ENCODE results near the gene PPP1R13L.

DNA sequence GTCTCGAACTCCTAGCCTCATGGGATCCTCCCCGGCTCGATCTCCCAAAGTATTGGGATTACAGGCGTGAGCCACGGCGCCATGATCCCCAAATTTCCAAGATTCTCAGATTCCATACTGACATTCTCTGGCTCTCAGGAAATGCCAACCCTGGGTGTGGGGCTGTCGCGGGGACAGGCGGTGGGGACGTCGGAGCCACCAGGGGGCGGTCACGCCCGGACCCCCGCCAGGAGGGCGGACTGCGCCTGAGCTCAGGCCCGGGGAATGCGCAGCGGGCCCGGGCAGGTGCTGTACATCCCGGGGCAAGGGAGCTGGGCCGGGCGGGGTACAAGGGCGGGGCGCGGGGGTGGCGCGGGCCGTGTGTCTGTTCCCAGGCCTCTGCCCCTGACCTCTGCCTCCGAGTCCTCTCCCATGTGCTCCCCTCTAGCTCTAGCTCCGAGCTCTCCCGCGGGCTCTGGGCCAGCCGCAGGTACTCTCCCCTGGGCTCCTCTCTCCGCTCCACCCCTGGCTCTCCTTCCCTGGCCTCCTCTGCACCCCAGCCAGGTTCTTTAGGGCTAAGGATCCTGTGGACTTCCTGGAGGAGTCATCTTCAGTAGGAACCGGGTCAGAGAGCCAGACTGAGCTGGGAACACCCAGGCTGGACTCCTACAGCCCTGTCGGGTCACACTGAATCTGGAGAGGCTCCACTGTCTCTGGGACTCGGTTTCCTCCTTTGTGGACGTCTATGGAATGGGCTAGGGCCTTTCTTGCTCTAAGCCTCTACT lies 2.4 kb downstream of the PPP1R13L start:
- TF ChIP-seq POLR2A (IDR thresholded peaks at IDR 0.05) (no peak), EP300 (IDR thresholded peaks at IDR 0.05) (no peak)
- TF ChIP-seq, protein P1, sequence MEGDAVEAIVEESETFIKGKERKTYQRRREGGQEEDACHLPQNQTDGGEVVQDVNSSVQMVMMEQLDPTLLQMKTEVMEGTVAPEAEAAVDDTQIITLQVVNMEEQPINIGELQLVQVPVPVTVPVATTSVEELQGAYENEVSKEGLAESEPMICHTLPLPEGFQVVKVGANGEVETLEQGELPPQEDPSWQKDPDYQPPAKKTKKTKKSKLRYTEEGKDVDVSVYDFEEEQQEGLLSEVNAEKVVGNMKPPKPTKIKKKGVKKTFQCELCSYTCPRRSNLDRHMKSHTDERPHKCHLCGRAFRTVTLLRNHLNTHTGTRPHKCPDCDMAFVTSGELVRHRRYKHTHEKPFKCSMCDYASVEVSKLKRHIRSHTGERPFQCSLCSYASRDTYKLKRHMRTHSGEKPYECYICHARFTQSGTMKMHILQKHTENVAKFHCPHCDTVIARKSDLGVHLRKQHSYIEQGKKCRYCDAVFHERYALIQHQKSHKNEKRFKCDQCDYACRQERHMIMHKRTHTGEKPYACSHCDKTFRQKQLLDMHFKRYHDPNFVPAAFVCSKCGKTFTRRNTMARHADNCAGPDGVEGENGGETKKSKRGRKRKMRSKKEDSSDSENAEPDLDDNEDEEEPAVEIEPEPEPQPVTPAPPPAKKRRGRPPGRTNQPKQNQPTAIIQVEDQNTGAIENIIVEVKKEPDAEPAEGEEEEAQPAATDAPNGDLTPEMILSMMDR (IDR thresholded peaks at IDR 0.05) = peak in 4 of 5 experiments; percentile 25 to 44 (median 40)
